Neural crest cell (in vitro differentiated cells): Measurements from ENCODE around the gene NOS1AP. TPM values are rescaled to one million over a fixed set of nuclear protein-coding genes. Genes with fewer than 3 reads are reported as not detected.
A peak's percentile ranks its signal among the peaks of the same experiment; 100 is the strongest.

Experiments used
- DNase-seq: peaks from one replicate; pipeline ENCODE4 v3.0.0; 2021; ENCODE audit warnings: low read depth, mixed read lengths, low spot score
- H3K27ac Mint-ChIP-seq: one replicate; pipeline ENCODE4 v1.8.0; 2021; ENCODE audit warnings: mild to moderate bottlenecking, mixed read lengths; ENCODE audit not compliant: unreplicated experiment
- H3K27me3 Mint-ChIP-seq: 2 replicates; pipeline ENCODE4 v1.8.0; 2021; ENCODE audit warnings: low read depth, mild to moderate bottlenecking, mixed read lengths
- H3K36me3 Mint-ChIP-seq: 2 replicates; pipeline ENCODE4 v1.8.0; 2021; ENCODE audit warnings: low read depth, mild to moderate bottlenecking, mixed read lengths
- H3K4me1 Mint-ChIP-seq: 2 replicates; pipeline ENCODE4 v1.8.0; 2021; ENCODE audit warnings: mixed read lengths
- H3K4me3 Mint-ChIP-seq: one replicate; pipeline ENCODE4 v1.8.0; 2021; ENCODE audit warnings: mild to moderate bottlenecking, mixed read lengths
- H3K9me3 Mint-ChIP-seq: 2 replicates; pipeline ENCODE4 v1.8.0; 2021; ENCODE audit warnings: mixed read lengths
- CTCF ChIP-seq: fragments of 200-600 bp; sonication (generic); conservative IDR thresholded peaks from 2 replicates; pipeline ENCODE4 v1.5.0; 2021; ENCODE audit warnings: antibody characterized with exemption, mild to moderate bottlenecking
- total RNA-seq: library from RNA; stranded (reverse); gene quantifications from 2 replicates; pipeline ENCODE4 v1.2.1, GENCODE V29; 2021

NOS1AP gene
- total RNA-seq, 1 donor from 2014 or later, result 7.0 TPM

- Mint-ChIP-seq H3K9me3 (peaks cover 5% of the 10 kb centered on the region), H3K27me3 (no peaks in the 10 kb centered on the region), H3K4me3 (no peak overlapping the region), H3K4me1 (peaks cover 43% of the 10 kb centered on the region), H3K27ac (peak overlapping the region; percentile 16), H3K36me3 (peaks cover 3% of the 10 kb centered on the region)
- TF ChIP-seq CTCF, result no peak
- no peak for DNase-seq
Measured at GRCh38 chr1:162137179-162137960, 67.9 kb downstream of the NOS1AP start.

- no peak for DNase-seq
- Mint-ChIP-seq H3K27ac (no peak overlapping the region), H3K9me3 (peaks cover 5% of the 10 kb centered on the region), H3K4me1 (peaks cover 48% of the 10 kb centered on the region), H3K27me3 (no peaks in the 10 kb centered on the region), H3K4me3 (no peak overlapping the region), H3K36me3 (peaks cover 3% of the 10 kb centered on the region)
- no peak for TF ChIP-seq CTCF
Measured at GRCh38 chr1:162138112-162138511, 68.6 kb downstream of the NOS1AP start.

GRCh38 chr1:162138599-162139181, 69.2 kb downstream of the NOS1AP start:
- Mint-ChIP-seq H3K27ac (no peak overlapping the region), H3K36me3 (peaks cover 3% of the 10 kb centered on the region), H3K4me3 (no peak overlapping the region), H3K9me3 (peaks cover 5% of the 10 kb centered on the region), H3K27me3 (no peaks in the 10 kb centered on the region), H3K4me1 (peaks cover 50% of the 10 kb centered on the region)
- no peak for DNase-seq
- no peak for TF ChIP-seq CTCF

GRCh38 chr1:162139211-162139610, 69.7 kb downstream of the NOS1AP start:
- no peak for DNase-seq
- peak overlapping the region; percentile 89 for H3K27ac Mint-ChIP-seq
- H3K9me3 Mint-ChIP-seq, result peaks cover 5% of the 10 kb centered on the region
- H3K27me3 Mint-ChIP-seq, result no peaks in the 10 kb centered on the region
- H3K36me3 Mint-ChIP-seq, result peaks cover 3% of the 10 kb centered on the region
- H3K4me1 Mint-ChIP-seq, result peaks cover 50% of the 10 kb centered on the region
- no peak for TF ChIP-seq CTCF
- H3K4me3 Mint-ChIP-seq, result peak overlapping the region; percentile 20

GRCh38 chr1:162141281-162142054, 72.0 kb downstream of the NOS1AP start:
- Mint-ChIP-seq H3K27me3 (no peaks in the 10 kb centered on the region), H3K36me3 (peaks cover 3% of the 10 kb centered on the region), H3K27ac (peak overlapping the region; percentile 0), H3K4me1 (peaks cover 41% of the 10 kb centered on the region), H3K4me3 (no peak overlapping the region), H3K9me3 (peaks cover 5% of the 10 kb centered on the region)
- DNase-seq, result no peak
- TF ChIP-seq CTCF, result no peak
